Spleen (tissue), 7 donors: ENCODE data around the gene FBLN2.

ENCODE experiments used
- CTCF ChIP-seq, 11 experiments: fragments of 200-600 bp in 7 of 11; fragments of 450-650 bp in 4 of 11; sonication (generic) in 4 of 11; IDR thresholded peaks in 8 of 11; conservative IDR thresholded peaks in 3 of 11; 1 replicate in 7 of 11; 2 replicates in 4 of 11; pipeline versions ENCODE4 v1.4.0 to v1.8.0; 2016 to 2021; ENCODE audit warnings: antibody characterized with exemption in 11 of 11, inconsistent platforms in 4 of 11, mild to moderate bottlenecking in 1 of 11
- POLR2A ChIP-seq, 3 donors: fragments of 450-650 bp; IDR thresholded peaks; one replicate each; pipeline ENCODE4 v1.5.1; 2017; ENCODE audit warnings: antibody characterized with exemption in 3 of 3, mild to moderate bottlenecking in 1 of 3
- donor health status: DM: no; HTN: no; CAD: no; lungs with moderate emphysema.
- donor health status: DM: no; HTN: no; CAD: no.
- donor health status: DM: no; HTN: no; CAD: no.

- no peak for TF ChIP-seq CTCF (IDR thresholded peaks at IDR 0.05 in 8 of 11, conservative IDR thresholded peaks at IDR 0.05 in 3 of 11)
- no peak for TF ChIP-seq POLR2A (IDR thresholded peaks at IDR 0.05)
These were observed 128.3 kb downstream of the FBLN2 start for GRCh38 chr3:13677272-13677671.
